Omental fat pad (tissue), 4 donors: ENCODE measurements around the gene GLT8D1. TPM values are rescaled to one million over a fixed set of nuclear protein-coding genes. Genes with fewer than 3 reads are reported as not detected.
A peak's percentile ranks its signal among the peaks of the same experiment; 100 is the strongest.
"Not testable (repeated sequence)": the region's sequence is repeated elsewhere in the genome, so short reads cannot be mapped to it uniquely, and the experiment has no call there.

Source experiments
- ATAC-seq: fragments of 150-250 bp; one replicate; pipeline ENCODE4 v1.9.1; 2016; ENCODE audit warnings: mild to moderate bottlenecking, moderate library complexity; ENCODE audit not compliant: low FRiP score
- DNase-seq: peaks from one replicate; pipeline ENCODE4 v3.0.0-alpha.2; 2019; ENCODE audit warnings: low spot score
- total RNA-seq, 4 donors: library from RNA; depleted of rRNA; stranded (reverse); fragments of >200 nt; gene quantifications; one replicate each; pipeline ENCODE4 v1.1.0, GENCODE V29; 2016
- TF ChIP-seq, protein P1 (sequence below), 3 donors: fragments of 450-650 bp; IDR thresholded peaks; one replicate each; pipeline ENCODE4 v1.5.1; 2016 to 2017; ENCODE audit warnings: antibody characterized with exemption in 3 of 3, mild to moderate bottlenecking in 3 of 3, moderate library complexity in 2 of 3

The GLT8D1 gene
- total RNA-seq, 4 donors from 2014 or later = 24.0 to 53.0 (median 45.4) TPM

- TF ChIP-seq, protein P1, sequence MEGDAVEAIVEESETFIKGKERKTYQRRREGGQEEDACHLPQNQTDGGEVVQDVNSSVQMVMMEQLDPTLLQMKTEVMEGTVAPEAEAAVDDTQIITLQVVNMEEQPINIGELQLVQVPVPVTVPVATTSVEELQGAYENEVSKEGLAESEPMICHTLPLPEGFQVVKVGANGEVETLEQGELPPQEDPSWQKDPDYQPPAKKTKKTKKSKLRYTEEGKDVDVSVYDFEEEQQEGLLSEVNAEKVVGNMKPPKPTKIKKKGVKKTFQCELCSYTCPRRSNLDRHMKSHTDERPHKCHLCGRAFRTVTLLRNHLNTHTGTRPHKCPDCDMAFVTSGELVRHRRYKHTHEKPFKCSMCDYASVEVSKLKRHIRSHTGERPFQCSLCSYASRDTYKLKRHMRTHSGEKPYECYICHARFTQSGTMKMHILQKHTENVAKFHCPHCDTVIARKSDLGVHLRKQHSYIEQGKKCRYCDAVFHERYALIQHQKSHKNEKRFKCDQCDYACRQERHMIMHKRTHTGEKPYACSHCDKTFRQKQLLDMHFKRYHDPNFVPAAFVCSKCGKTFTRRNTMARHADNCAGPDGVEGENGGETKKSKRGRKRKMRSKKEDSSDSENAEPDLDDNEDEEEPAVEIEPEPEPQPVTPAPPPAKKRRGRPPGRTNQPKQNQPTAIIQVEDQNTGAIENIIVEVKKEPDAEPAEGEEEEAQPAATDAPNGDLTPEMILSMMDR (IDR thresholded peaks at IDR 0.05) = no peak
- peak; percentile 54 for ATAC-seq
- DNase-seq = peak; percentile 31
Observed at GRCh38 chr3:52682016-52682415, 23.6 kb downstream of the GLT8D1 start.

DNA sequence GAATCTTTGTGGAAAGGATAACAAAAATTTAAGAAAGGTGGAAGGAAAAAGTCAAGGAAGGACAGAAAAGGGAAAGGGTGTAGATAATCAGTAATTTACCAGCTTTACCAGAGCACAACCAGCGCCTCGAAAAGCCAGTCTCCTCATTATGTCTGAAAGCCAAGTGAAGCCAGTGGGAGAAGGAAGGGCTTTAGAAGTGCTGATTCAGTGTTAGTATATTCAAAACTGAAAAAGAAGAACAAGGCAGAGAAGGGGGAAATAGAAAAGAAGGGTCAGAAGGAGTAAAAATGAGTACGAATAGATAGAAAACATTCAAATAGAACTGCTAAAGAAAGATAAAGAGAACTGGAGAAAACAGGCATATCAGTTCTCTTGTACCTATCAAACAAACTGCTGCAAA is 24.0 kb downstream of the GLT8D1 start:
- DNase-seq (no peak), ATAC-seq (no peak)
- TF ChIP-seq, protein P1 (IDR thresholded peaks at IDR 0.05) = no peak

GRCh38 chr3:52679811-52680210 is 25.8 kb downstream of the GLT8D1 start:
- ATAC-seq (no peak), DNase-seq (no peak)
- TF ChIP-seq, protein P1 (IDR thresholded peaks at IDR 0.05) = no peak

DNA sequence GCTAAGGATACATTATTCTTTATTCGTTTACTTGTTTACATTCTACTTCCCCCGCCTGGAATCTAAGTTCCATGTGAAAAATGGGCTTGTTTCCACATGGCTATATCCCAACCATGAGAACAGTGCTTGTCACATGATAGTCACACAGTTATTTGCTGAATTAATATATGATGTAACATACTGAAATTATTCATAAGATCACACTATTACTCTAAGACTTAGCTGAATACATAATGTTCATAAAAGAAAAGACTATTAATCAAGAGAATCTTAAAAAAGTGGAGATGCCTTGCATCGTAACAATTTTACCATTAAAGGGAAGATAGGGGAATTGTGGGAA is 26.4 kb downstream of the GLT8D1 start:
- TF ChIP-seq, protein P1 (IDR thresholded peaks at IDR 0.05) = no peak

DNA sequence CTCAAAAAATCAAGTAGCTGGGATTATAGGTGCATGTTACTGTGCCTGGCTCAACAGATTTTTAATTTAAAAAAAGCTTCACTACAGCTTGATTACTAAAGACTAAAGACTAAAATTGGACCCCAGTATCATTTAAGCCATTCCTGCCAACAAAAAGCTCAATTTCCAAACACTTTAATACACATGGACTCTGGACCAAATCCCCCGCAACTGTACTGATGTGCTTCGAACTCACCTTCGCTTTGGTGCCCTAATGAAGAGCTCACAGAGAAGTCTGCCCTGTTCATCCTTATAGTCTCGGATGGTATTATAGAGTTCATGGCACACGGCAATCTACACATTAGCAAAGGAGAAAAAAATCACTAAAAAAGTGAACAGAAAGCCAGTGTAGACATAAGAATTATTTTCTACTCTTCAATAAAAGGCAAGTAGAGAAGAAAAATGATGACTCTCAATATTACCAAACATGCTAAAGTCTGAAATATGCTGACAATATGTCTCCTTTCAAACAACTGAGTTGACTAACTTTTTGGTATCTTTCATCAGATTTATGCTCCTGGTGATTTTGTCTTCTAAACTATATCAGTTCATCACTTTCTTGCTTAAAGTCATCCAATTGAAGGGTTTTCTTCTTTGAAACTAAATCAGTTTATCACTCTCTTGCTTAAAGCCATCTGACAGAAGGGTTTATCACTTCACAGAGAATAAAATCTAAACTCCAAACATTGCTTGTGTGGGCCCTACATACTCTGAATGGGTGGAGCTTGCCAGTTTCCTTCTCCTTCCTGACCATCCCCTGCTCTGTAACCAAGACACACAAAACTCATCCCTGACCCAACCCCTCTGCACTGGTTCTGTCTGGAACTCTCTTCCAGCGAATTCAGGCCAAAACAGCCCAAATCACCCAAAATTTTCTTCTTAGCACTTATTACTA is 27.1 kb downstream of the GLT8D1 start:
- DNase-seq = no peak
- no peak for ATAC-seq
- TF ChIP-seq, protein P1 (IDR thresholded peaks at IDR 0.05) = no peak

More for the DNA sequence above, 26.4 kb downstream of the GLT8D1 start:
- no peak for ATAC-seq
- DNase-seq = no peak

DNA sequence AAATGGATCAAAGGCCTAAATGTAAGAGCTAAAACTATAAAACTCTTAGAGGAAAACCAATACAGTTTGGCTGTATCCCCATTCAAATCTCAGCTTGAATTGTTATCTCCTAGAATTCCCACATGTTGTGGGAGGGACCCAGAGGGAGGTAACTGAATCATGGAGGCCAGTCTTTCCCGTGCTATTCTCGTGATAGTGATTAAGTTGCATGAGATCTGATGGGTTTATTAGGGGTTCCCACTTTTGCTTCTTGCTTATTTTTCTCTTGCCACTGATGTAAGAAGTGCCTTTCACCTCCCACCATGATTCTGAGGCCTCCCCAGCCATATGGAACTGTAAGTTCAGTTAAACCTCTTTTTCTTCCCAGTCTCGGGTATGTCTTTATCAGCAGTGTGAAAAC is 29.4 kb downstream of the GLT8D1 start:
- not testable (repeated sequence) for ATAC-seq, DNase-seq

GRCh38 chr3:52671676-52672075 is 33.9 kb downstream of the GLT8D1 start:
- ATAC-seq = no peak
- TF ChIP-seq, protein P1 (IDR thresholded peaks at IDR 0.05) = no peak
- DNase-seq = no peak
